DND-41 (cell line): ENCODE data around the gene CNOT11.

Experiments
- ATAC-seq: fragments of 200-7000 bp; cut with Tn5 transposase; 3 replicates; pipeline ENCODE4 v1.9.1; 2021; ENCODE audit warnings: low read depth; ENCODE audit not compliant: insufficient read depth
- DNase-seq: peaks from one replicate; pipeline ENCODE4 v3.0.0-alpha.2; 2020
- H2AFZ ChIP-seq: 2 replicates; pipeline ENCODE4 v1.6.0; 2012; ENCODE audit warnings: low read depth, low read length
- H3K27ac ChIP-seq: 2 replicates; pipeline ENCODE4 v1.5.1; 2012; ENCODE audit warnings: low read length, inconsistent platforms
- H3K27me3 ChIP-seq: fragments of 200-600 bp; sonication (generic); 2 replicates; pipeline ENCODE4 v1.6.0; 2012; ENCODE audit warnings: low read length, mild to moderate bottlenecking, inconsistent platforms; ENCODE audit not compliant: insufficient read depth, poor library complexity
- H3K36me3 ChIP-seq: 2 replicates; pipeline ENCODE4 v1.5.1; 2012; ENCODE audit warnings: low read length, inconsistent platforms; ENCODE audit not compliant: insufficient read depth
- H3K4me1 ChIP-seq: 2 replicates; pipeline ENCODE4 v1.5.1; 2012; ENCODE audit warnings: mild to moderate bottlenecking, low read length; ENCODE audit not compliant: insufficient read depth
- H3K4me2 ChIP-seq: 2 replicates; pipeline ENCODE4 v1.6.0; 2012; ENCODE audit warnings: mild to moderate bottlenecking, moderate library complexity, low read length, inconsistent platforms; ENCODE audit not compliant: insufficient read depth
- H3K4me3 ChIP-seq, 2 experiments: fragments of 200-600 bp in 1 of 2; shearing (Covaris generic) in 1 of 2; 2 replicates each; pipeline ENCODE4 v1.5.1; 2012 to 2016; ENCODE audit warnings: inconsistent platforms in 2 of 2, low read length in 2 of 2, mild to moderate bottlenecking in 2 of 2, low read depth in 1 of 2, moderate library complexity in 1 of 2
- H3K79me2 ChIP-seq: 2 replicates; pipeline ENCODE4 v1.6.0; 2012; ENCODE audit warnings: low read length, inconsistent platforms; ENCODE audit not compliant: insufficient read depth
- H3K9ac ChIP-seq: 2 replicates; pipeline ENCODE4 v1.6.0; 2012; ENCODE audit warnings: low read depth, mild to moderate bottlenecking, inconsistent platforms, low read length, moderate library complexity
- H3K9me3 ChIP-seq: 2 replicates; pipeline ENCODE4 v1.5.1; 2012; ENCODE audit warnings: low read length, moderate library complexity, mild to moderate bottlenecking, inconsistent platforms; ENCODE audit not compliant: insufficient read depth, severe bottlenecking
- H4K20me1 ChIP-seq: 2 replicates; pipeline ENCODE4 v1.6.0; 2012; ENCODE audit warnings: low read length; ENCODE audit not compliant: insufficient read depth
- CTCF ChIP-seq: IDR thresholded peaks from 2 replicates; pipeline ENCODE4 v1.5.1; 2012; ENCODE audit warnings: borderline replicate concordance, low read length, moderate library complexity, mild to moderate bottlenecking; ENCODE audit not compliant: poor library complexity, severe bottlenecking; ENCODE audit errors: extremely low read depth
- EZH2 ChIP-seq: IDR thresholded peaks from 3 replicates; pipeline ENCODE4 v1.6.1; 2012; ENCODE audit warnings: borderline replicate concordance, low read depth, mild to moderate bottlenecking, moderate library complexity, low read length, inconsistent platforms; ENCODE audit not compliant: severe bottlenecking

Gene CNOT11

DNA sequence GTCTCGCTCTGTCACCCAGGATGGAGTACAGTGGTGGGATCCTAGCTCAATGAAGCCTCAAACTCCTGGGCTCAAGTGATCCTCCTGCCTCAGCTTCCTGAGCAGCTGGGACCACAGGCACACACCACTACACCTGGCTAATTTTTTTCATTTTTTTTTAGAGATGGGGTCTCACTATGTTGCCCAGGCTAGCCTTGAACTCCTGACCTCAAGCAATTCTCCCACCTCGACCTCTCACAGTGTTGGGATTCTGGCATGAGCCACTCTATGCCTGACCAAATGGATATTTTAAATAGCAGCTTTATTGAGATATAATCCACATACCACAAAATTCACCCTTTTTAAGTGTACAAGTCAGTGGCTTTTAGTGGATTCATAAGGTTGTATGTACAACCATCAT, 44.7 kb downstream of the CNOT11 start:
- DNase-seq: no peak
- Histone ChIP-seq H4K20me1 (peaks cover 48% of the 10 kb centered on the region; the same call in 1 of the 2 replicates), H3K79me2 (peaks cover 90% of the 10 kb centered on the region), H3K4me3 (no peak overlapping the region), H3K27me3 (no peaks in the 10 kb centered on the region), H3K27ac (no peak overlapping the region), H3K36me3 (peaks cover 48% of the 10 kb centered on the region), H3K4me1 (peaks cover 21% of the 10 kb centered on the region; the same call in 1 of the 2 replicates), H3K9ac (no peak overlapping the region), H3K9me3 (no peaks in the 10 kb centered on the region), H3K4me2 (no peak overlapping the region), H2AFZ (no peak overlapping the region)
- TF ChIP-seq EZH2: no peak
- no peak for TF ChIP-seq CTCF
- ATAC-seq: peak; percentile 31; the same call in 1 of the 3 replicates

- TF ChIP-seq EZH2: no peak
- no peak for TF ChIP-seq CTCF
- Histone ChIP-seq H3K9me3 (no peaks in the 10 kb centered on the region), H4K20me1 (peaks cover 59% of the 10 kb centered on the region; the same call in 1 of the 2 replicates), H3K36me3 (peaks cover 43% of the 10 kb centered on the region), H3K9ac (no peak overlapping the region), H3K4me3 (no peak overlapping the region), H2AFZ (no peak overlapping the region), H3K4me2 (no peak overlapping the region), H3K27me3 (no peaks in the 10 kb centered on the region), H3K27ac (no peak overlapping the region), H3K79me2 (peaks cover 98% of the 10 kb centered on the region), H3K4me1 (peaks cover 41% of the 10 kb centered on the region)
- ATAC-seq (no peak), DNase-seq (no peak)
Measured at GRCh38 chr2:101299604-101300003, 46.9 kb downstream of the CNOT11 start.

DNA sequence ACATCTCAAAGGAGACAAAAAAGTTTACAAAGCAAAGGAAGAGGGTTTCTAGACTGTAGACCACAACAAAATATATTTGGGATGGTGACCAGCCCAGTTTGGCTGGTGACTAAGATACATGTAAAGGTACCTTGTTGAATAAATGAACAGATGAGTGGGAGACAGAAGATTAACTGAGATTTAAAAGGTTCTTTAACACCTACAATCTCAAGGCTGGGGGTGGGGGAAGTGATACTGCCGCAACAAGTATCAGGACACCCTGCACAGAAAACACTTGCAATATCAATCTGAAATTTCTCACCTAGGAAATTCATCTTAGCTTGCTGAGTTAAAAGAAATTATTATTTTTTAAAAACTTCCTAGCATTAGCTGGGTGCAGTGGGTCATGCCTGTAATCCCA, 47.5 kb downstream of the CNOT11 start:
- Histone ChIP-seq H3K9me3 (no peaks in the 10 kb centered on the region), H3K4me3 (no peak overlapping the region), H3K79me2 (peaks cover 97% of the 10 kb centered on the region), H2AFZ (no peak overlapping the region), H3K4me2 (no peak overlapping the region), H3K36me3 (peaks cover 38% of the 10 kb centered on the region), H3K27ac (no peak overlapping the region), H3K27me3 (no peaks in the 10 kb centered on the region), H3K9ac (no peak overlapping the region), H3K4me1 (peaks cover 46% of the 10 kb centered on the region), H4K20me1 (peaks cover 62% of the 10 kb centered on the region)
- ATAC-seq (no peak), DNase-seq (no peak)
- no peak for TF ChIP-seq EZH2
- TF ChIP-seq CTCF: no peak

GRCh38 chr2:101300836-101301235, 48.1 kb downstream of the CNOT11 start:
- ATAC-seq: no peak
- H3K4me2 ChIP-seq: peak overlapping the region; percentile 30; the same call in 1 of the 2 replicates
- DNase-seq: no peak
- no peak overlapping the region for H3K27ac ChIP-seq
- peaks cover 39% of the 10 kb centered on the region for H3K36me3 ChIP-seq
- peaks cover 65% of the 10 kb centered on the region for H4K20me1 ChIP-seq
- no peak for TF ChIP-seq EZH2
- no peak for TF ChIP-seq CTCF
- H3K9ac ChIP-seq: no peak overlapping the region
- H3K9me3 ChIP-seq: no peaks in the 10 kb centered on the region
- no peak overlapping the region for H2AFZ ChIP-seq
- no peaks in the 10 kb centered on the region for H3K27me3 ChIP-seq
- peaks cover 53% of the 10 kb centered on the region for H3K4me1 ChIP-seq
- no peak overlapping the region for H3K4me3 ChIP-seq
- peaks cover 98% of the 10 kb centered on the region for H3K79me2 ChIP-seq
